ENCODE data around the gene CALD1. TPM values are rescaled to one million over a fixed set of nuclear protein-coding genes. Genes with fewer than 3 reads are reported as not detected.

The CALD1 gene
- total RNA-seq, 1 experiment from 2014 or later: 107 TPM

GRCh38 chr7:134985894-134986362 lies 206.5 kb downstream of the CALD1 start:
- no CpG with 5 or more reads among the region's 8 CpGs for WGBS (ENCODE audit: extremely low coverage, insufficient read length, low lambda C conversion rate)
- Histone ChIP-seq H4K8ac (replicated peaks; ENCODE audit: insufficient read length, low read depth, low read length) (no peak overlapping the region), H2AK5ac (ENCODE audit: insufficient read length, low read length) (no peak overlapping the region), H2BK12ac (ENCODE audit: insufficient read length, low read depth, low read length) (no peak overlapping the region), H4K91ac (ENCODE audit: insufficient read length, low read depth, low read length) (no peak overlapping the region), H3K4ac (ENCODE audit: low read depth, low read length) (no peak overlapping the region), H3K23me2 (ENCODE audit: insufficient read length, low read depth, low read length, poor library complexity, severe bottlenecking) (peaks cover 3% of the 10 kb centered on the region), H3K56ac (ENCODE audit: insufficient read length, low read depth, low read length) (no peak overlapping the region), H3K27me3 (ENCODE audit: insufficient read depth, low read length) (no peaks in the 10 kb centered on the region), H4K5ac (ENCODE audit: insufficient read length, low read depth, low read length) (no peak overlapping the region), H2BK120ac (ENCODE audit: low read depth, low read length, poor library complexity, severe bottlenecking) (no peak overlapping the region), H2AFZ (ENCODE audit: low read length) (no peak overlapping the region), H2BK5ac (ENCODE audit: insufficient read length, low read length) (no peak overlapping the region), H3K14ac (ENCODE audit: insufficient read depth, low read length) (no peak overlapping the region), H4K20me1 (ENCODE audit: control insufficient read depth, insufficient read depth, insufficient read length) (no peaks in the 10 kb centered on the region), H3K79me1 (ENCODE audit: insufficient read depth, low read depth, low read length, poor library complexity, severe bottlenecking) (no peaks in the 10 kb centered on the region), H2BK15ac (ENCODE audit: low read depth, low read length) (no peak overlapping the region), H3K79me2 (ENCODE audit: insufficient read depth, low read length) (no peaks in the 10 kb centered on the region), H3K23ac (ENCODE audit: insufficient read length, low read depth, low read length) (no peak overlapping the region), H3K18ac (ENCODE audit: insufficient read length, low read depth, low read length) (no peak overlapping the region), H3K4me2 (ENCODE audit: insufficient read depth, insufficient read length, low read length) (peak overlapping the region; percentile 82), H3K9me3 (ENCODE audit: control insufficient read depth, low read depth, low read length) (no peaks in the 10 kb centered on the region), H2BK20ac (ENCODE audit: low read depth, low read length, poor library complexity, severe bottlenecking) (no peak overlapping the region), H3K9ac (ENCODE audit: extremely low read depth, insufficient read length, low read length) (no peak overlapping the region), H3K4me1 (ENCODE audit: insufficient read depth, low read length) (no peaks in the 10 kb centered on the region), H3K27ac (ENCODE audit: insufficient read length, low read depth, low read length) (no peak overlapping the region), H3T11ph (ENCODE audit: low read length) (no peak overlapping the region)
- peak overlapping the region in 2 of 3 experiments; percentile 92 to 99; a peak in 3 of 7 replicates for H3K27ac Mint-ChIP-seq
- H3K9me3 Mint-ChIP-seq: peaks cover 3% of the 10 kb centered on the region in 2 experiments; a peak in 3 of 5 replicates
- no peak for TF ChIP-seq CTCF (conservative IDR thresholded peaks at IDR 0.05)
- H3K4me1 Mint-ChIP-seq: peaks cover 9 to 15% of the 10 kb centered on the region in 2 experiments
- no peak for DNase-seq
- peaks cover 0 to 14% (median 7%) of the 10 kb centered on the region in 3 experiments; a peak in 6 of 7 replicates for H3K36me3 Mint-ChIP-seq (ENCODE audit: insufficient read depth in 1 of 3, low read depth in 3 of 3)
- H3K27me3 Mint-ChIP-seq (ENCODE audit: low read depth): peaks cover 2% of the 10 kb centered on the region
- H3K4me3 Mint-ChIP-seq: peak overlapping the region; percentile 93

Measured in H9 (cell line).